GM10248 (cell line): ENCODE data around the gene NFAT5.

Source experiments
- CTCF ChIA-PET: fragments of 300-600 bp; sonication (Branson Sonifier 250); formaldehyde crosslinking; extraction: SDS; loops from one replicate; lab custom pipeline; 2021; ENCODE audit warnings: antibody characterized with exemption; lab: Yijun Ruan, JAX
- POLR2A ChIA-PET: fragments of 350-650 bp; sonication (Branson Sonifier 250); formaldehyde crosslinking; extraction: SDS; loops from one replicate; lab custom pipeline; 2020; ENCODE audit warnings: antibody characterized with exemption; lab: Yijun Ruan, JAX
- DNase-seq: peaks from one replicate; pipeline ENCODE4 v3.0.0; 2012; ENCODE audit errors: extremely low spot score
- TF ChIP-seq, protein P1 (sequence below): IDR thresholded peaks from 2 replicates; pipeline ENCODE4 v1.5.1; 2012; ENCODE audit warnings: mild to moderate bottlenecking, low read depth; ENCODE audit errors: extremely low read depth, missing control alignments, control extremely low read depth

NFAT5 gene

DNA sequence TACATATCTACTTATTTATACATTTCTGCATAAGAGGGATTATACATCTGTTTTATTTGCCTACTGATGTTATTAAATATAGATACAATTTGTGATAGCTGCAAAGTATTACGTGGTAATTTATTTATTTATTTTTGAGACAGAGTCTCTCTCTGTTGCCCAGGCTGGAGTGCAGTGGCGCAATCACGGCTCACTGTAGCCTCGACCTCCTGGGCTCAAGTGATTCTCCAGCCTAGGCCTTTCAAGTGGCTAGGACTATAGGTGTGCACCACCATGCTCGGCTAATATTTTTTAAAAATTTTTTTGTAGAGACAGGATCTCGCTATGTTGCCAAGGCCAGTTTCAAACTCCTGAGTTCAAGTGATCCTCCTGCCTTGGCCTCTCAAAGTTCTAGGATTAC is 35.5 kb downstream of the NFAT5 start:
- POLR2A ChIA-PET, result interaction anchor here (0.6 kb wide), 1 partner anchor 19 kb away, joined by 6 read pairs; no protein-coding TSS in a partner anchor
- TF ChIP-seq, protein P1, sequence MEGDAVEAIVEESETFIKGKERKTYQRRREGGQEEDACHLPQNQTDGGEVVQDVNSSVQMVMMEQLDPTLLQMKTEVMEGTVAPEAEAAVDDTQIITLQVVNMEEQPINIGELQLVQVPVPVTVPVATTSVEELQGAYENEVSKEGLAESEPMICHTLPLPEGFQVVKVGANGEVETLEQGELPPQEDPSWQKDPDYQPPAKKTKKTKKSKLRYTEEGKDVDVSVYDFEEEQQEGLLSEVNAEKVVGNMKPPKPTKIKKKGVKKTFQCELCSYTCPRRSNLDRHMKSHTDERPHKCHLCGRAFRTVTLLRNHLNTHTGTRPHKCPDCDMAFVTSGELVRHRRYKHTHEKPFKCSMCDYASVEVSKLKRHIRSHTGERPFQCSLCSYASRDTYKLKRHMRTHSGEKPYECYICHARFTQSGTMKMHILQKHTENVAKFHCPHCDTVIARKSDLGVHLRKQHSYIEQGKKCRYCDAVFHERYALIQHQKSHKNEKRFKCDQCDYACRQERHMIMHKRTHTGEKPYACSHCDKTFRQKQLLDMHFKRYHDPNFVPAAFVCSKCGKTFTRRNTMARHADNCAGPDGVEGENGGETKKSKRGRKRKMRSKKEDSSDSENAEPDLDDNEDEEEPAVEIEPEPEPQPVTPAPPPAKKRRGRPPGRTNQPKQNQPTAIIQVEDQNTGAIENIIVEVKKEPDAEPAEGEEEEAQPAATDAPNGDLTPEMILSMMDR, result no peak
- CTCF ChIA-PET, result interaction anchor here (0.7 to 2.7 kb wide), 3 partner anchors 9 to 13 kb away, joined by 3 to 9 read pairs (median 4); no protein-coding TSS in a partner anchor

DNA sequence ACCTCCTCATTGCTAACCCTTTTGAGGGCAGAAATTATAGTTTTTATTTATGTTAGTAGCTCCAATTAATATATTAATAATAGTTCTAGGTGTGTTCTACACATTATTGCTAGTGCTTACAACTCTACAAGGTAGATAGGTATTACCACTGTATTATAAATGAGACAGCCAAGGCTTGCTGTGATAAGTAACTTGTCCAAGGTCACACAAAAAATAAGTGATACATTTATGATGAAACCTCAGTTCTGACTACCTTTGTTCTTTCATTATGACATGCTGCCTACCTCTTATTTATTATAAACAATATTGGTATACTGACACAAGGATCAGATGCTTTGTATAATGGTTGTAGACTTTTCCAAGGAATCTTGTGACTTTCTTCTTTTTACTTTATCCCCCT is 41.2 kb downstream of the NFAT5 start:
- TF ChIP-seq, protein P1, result no peak
- ChIA-PET CTCF (interaction anchor here (1.0 kb wide), 1 partner anchor 12 kb away, joined by 5 read pairs; no protein-coding TSS in a partner anchor), POLR2A (no interaction called here)
- no peak for DNase-seq

More for the DNA sequence above, 35.5 kb downstream of the NFAT5 start:
- no peak for DNase-seq

DNA sequence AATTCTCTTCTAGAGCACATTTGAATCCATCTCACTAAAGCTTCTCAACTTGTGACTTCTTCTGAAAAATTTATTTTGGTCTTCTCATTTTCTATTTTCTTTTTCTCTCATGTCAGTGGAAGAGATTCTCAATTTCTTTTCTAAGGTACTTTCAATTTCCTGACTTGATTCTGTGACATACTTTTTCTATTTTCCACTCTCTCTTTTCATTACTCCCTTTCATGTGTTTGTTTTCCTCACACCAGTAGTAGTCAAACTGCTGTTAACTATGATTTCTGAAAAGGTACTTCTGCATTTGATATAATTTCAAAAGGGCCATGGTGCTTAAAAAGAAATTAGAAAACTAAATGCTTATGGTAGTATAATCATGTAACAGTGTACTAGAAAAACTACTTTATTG is 41.9 kb downstream of the NFAT5 start:
- DNase-seq, result peak; percentile 24
- POLR2A ChIA-PET, result no interaction called here
- CTCF ChIA-PET, result no interaction called here
- TF ChIP-seq, protein P1, result no peak

DNA sequence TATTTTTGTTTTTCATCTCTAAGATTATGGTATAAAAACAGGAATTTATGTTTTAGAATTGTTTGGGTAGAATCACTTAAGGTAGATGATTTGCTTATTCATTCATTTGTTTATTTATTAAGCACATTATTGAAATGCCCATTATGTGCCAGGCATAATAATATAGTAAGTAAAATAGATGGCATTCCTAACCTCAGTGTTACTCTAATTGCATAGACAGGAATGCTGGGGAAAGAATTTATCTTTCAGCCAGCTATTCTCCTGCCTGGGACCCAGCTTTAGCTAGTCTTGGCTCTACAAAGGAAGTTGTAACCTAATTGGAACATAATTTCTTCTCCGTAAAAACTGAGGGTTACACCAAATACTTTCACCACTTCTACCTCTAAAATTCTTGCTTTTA is 44.6 kb downstream of the NFAT5 start:
- no peak for DNase-seq
- ChIA-PET POLR2A (interaction anchor here (0.6 kb wide), 1 partner anchor 32 kb away, joined by 3 read pairs; no protein-coding TSS in a partner anchor), CTCF (interaction anchor here (2.1 kb wide), 1 partner anchor 214 kb away, joined by 6 read pairs; no protein-coding TSS in a partner anchor)
- TF ChIP-seq, protein P1, result no peak

DNA sequence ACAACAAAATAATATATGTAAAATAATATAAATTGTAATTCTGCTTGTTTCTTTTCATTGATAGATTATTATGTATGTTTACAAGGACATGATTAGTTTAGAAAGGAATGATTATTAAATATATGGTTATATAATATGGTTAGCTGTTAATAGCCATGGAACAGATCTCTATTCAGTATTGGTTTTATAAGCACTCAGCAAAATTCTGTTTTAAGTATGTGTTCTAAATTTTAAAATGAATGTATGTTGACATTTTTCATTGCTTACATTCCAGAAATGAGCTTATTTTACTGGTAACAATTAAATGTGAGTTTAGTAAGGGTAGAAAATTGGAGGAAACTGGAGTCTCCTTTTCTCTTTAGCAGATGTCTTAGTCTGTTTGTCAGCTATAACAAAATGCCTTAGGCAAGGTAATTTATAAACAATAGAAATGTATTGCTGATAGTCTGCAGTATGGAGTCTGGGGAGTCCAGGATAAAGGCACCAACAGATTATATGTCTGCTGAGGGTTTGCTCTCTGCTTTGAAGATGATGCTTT is 45.4 kb downstream of the NFAT5 start:
- CTCF ChIA-PET, result interaction anchor here (0.6 to 2.1 kb wide), 6 partner anchors 8 to 215 kb away, joined by 3 to 10 read pairs (median 4); no protein-coding TSS in a partner anchor
- POLR2A ChIA-PET, result no interaction called here
- no peak for DNase-seq
- TF ChIP-seq, protein P1, result no peak

DNA sequence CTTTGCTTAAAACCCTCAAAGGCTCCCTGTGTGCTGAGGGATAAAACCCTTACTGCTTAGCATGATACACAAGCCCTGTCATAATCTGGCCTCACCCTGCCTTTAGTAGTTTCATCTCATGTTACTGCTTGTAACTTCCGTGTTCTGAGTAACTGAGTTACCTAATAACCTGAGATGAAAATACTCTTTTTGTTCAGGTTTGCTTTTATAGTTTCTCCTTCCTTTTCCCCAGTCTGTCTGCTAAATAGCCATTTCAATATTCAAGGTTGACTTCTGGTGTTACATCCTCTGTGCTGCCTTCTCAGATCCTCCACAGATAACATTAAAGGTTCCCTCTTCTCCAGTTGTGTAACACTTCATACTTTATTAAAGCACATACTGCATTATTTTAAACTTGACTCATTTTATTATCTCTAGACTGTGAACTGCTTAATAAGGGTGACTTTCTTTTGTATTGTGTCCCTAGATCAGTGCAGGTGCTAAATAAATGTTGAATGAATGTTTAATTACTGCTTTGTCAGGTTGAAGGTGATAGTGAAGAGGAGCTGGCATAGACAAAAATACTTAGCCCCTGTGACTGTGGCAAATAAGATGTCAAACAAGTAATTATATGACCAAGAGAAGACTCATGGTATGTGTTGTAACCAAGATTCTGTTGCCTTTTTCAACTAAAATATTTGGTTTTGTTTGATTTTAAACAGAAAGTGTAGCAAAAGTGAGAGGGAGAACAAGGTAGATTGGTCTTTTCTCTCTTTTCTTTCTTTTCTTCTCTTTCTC is 47.8 kb downstream of the NFAT5 start:
- TF ChIP-seq, protein P1, result no peak
- CTCF ChIA-PET, result interaction anchor here (1.2 kb wide), 1 partner anchor 12 kb away, joined by 4 read pairs; no protein-coding TSS in a partner anchor
- DNase-seq, result peak; percentile 44
- POLR2A ChIA-PET, result no interaction called here
